ENCODE measurements around the gene ATF4.

GRCh38 chr22:39492186-39492585, 28.2 kb upstream of the ATF4 start:
- TF ChIP-seq CTCF (conservative IDR thresholded peaks at IDR 0.05), result no peak
- no peak for TF ChIP-seq ZFX (IDR thresholded peaks at IDR 0.05)
